Mesenchymal stem cell (in vitro differentiated cells and primary cell): ENCODE data around the gene CD2AP.

ENCODE experiments used
- DNase-seq: peaks from one replicate; pipeline ENCODE4 v3.0.0-alpha.2; 2013
- H2AFZ ChIP-seq: one replicate; pipeline ENCODE4 v1.6.1; 2013; ENCODE audit warnings: low read depth, mild to moderate bottlenecking, control low read depth, inconsistent platforms, low read length, moderate library complexity
- H2AK5ac ChIP-seq: 2 replicates; pipeline ENCODE4 v1.6.1; 2013; ENCODE audit warnings: low read length, moderate library complexity, mild to moderate bottlenecking, inconsistent platforms; ENCODE audit not compliant: severe bottlenecking
- H2BK120ac ChIP-seq: one replicate; pipeline ENCODE4 v1.6.1; 2013; ENCODE audit warnings: low read depth, mild to moderate bottlenecking, inconsistent platforms, low read length, moderate library complexity
- H2BK12ac ChIP-seq, 2 experiments: one replicate each; pipeline ENCODE4 v1.6.1; 2013; ENCODE audit warnings: inconsistent platforms in 2 of 2, low read length in 2 of 2, mild to moderate bottlenecking in 2 of 2, moderate library complexity in 2 of 2, control low read depth in 1 of 2
- H2BK15ac ChIP-seq: one replicate; pipeline ENCODE4 v1.6.1; 2013; ENCODE audit warnings: mild to moderate bottlenecking, low read depth, inconsistent platforms; ENCODE audit not compliant: poor library complexity, severe bottlenecking
- H2BK5ac ChIP-seq: 2 replicates; pipeline ENCODE4 v1.6.1; 2013; ENCODE audit warnings: low read depth, mild to moderate bottlenecking, low read length, control low read depth, inconsistent platforms; ENCODE audit not compliant: poor library complexity, severe bottlenecking
- H3K14ac ChIP-seq, 2 experiments: one replicate each; pipeline ENCODE4 v1.6.1; 2013; ENCODE audit warnings: inconsistent platforms in 2 of 2, low read length in 2 of 2, control low read depth in 1 of 2, mild to moderate bottlenecking in 1 of 2, moderate library complexity in 1 of 2
- H3K18ac ChIP-seq, 2 experiments: one replicate each; pipeline ENCODE4 v1.6.1; 2013; ENCODE audit warnings: inconsistent platforms in 2 of 2, low read length in 2 of 2, control low read depth in 1 of 2, low read depth in 1 of 2, mild to moderate bottlenecking in 1 of 2
- H3K23ac ChIP-seq, 2 experiments: one replicate each; pipeline ENCODE4 v1.6.1; 2013; ENCODE audit warnings: inconsistent platforms in 2 of 2, low read length in 2 of 2, mild to moderate bottlenecking in 2 of 2, moderate library complexity in 2 of 2, control low read depth in 1 of 2
- H3K27ac ChIP-seq: 2 replicates; pipeline ENCODE4 v1.5.1; 2013; ENCODE audit warnings: mild to moderate bottlenecking, moderate library complexity, low read length, control low read depth, inconsistent platforms; ENCODE audit not compliant: poor library complexity, severe bottlenecking
- H3K27me3 ChIP-seq, 2 experiments: 2 replicates each; pipeline versions ENCODE4 v1.6.1 to v1.7.0; 2013; ENCODE audit warnings: low read length in 2 of 2, mild to moderate bottlenecking in 2 of 2, moderate library complexity in 2 of 2, control low read depth in 1 of 2, inconsistent platforms in 1 of 2; ENCODE audit not compliant: control insufficient read depth in 1 of 2, insufficient read depth in 1 of 2
- H3K36me3 ChIP-seq, 2 experiments: 2 replicates each; pipeline versions ENCODE4 v1.6.1 to v1.7.0; 2013; ENCODE audit warnings: low read length in 2 of 2, control low read depth in 1 of 2, inconsistent platforms in 1 of 2, low read depth in 1 of 2, mild to moderate bottlenecking in 1 of 2; ENCODE audit not compliant: insufficient read depth in 2 of 2, control insufficient read depth in 1 of 2
- H3K4ac ChIP-seq, 2 experiments: one replicate each; pipeline ENCODE4 v1.6.1; 2013; ENCODE audit warnings: inconsistent platforms in 2 of 2, low read length in 2 of 2, mild to moderate bottlenecking in 2 of 2, moderate library complexity in 2 of 2, control low read depth in 1 of 2, low read depth in 1 of 2
- H3K4me1 ChIP-seq: 2 replicates; pipeline ENCODE4 v1.6.1; 2013; ENCODE audit warnings: low read depth, low read length, control low read depth; ENCODE audit not compliant: control insufficient read depth, insufficient read depth
- H3K4me2 ChIP-seq: 2 replicates; pipeline ENCODE4 v1.6.1; 2013; ENCODE audit warnings: low read length, mild to moderate bottlenecking, inconsistent platforms; ENCODE audit not compliant: poor library complexity, severe bottlenecking
- H3K4me3 ChIP-seq, 2 experiments: 2 replicates each; pipeline versions ENCODE4 v1.5.1 to v1.7.0; 2013; ENCODE audit warnings: low read length in 2 of 2, mild to moderate bottlenecking in 2 of 2, control low read depth in 1 of 2, low read depth in 1 of 2; ENCODE audit not compliant: insufficient read depth in 1 of 2
- H3K79me1 ChIP-seq: replicated peaks from 2 replicates; pipeline ENCODE4 v1.6.1; 2013; ENCODE audit warnings: mild to moderate bottlenecking, control low read depth, low read length, inconsistent platforms; ENCODE audit not compliant: poor library complexity, severe bottlenecking
- H3K9ac ChIP-seq: 2 replicates; pipeline ENCODE4 v1.7.0; 2013; ENCODE audit warnings: mild to moderate bottlenecking, low read length, moderate library complexity
- H3K9me3 ChIP-seq: 2 replicates; pipeline ENCODE4 v1.7.0; 2013; ENCODE audit warnings: mild to moderate bottlenecking, low read length; ENCODE audit not compliant: control insufficient read depth
- H4K8ac ChIP-seq: one replicate; pipeline ENCODE4 v1.6.1; 2013; ENCODE audit warnings: inconsistent platforms, mild to moderate bottlenecking, low read length, moderate library complexity
- H4K91ac ChIP-seq: one replicate; pipeline ENCODE4 v1.6.1; 2013; ENCODE audit warnings: mild to moderate bottlenecking, low read length, inconsistent platforms
- WGBS: methylation state at CpG from one replicate; pipeline ENCODE4 v1.1.7; 2013; ENCODE audit warnings: mixed read lengths; 5-methylcytosine and 5-hydroxymethylcytosine counted together

Gene CD2AP

GRCh38 chr6:47663462-47664216 is 186.1 kb downstream of the CD2AP start:
- peak overlapping the region in 1 of 2 experiments; percentile 24 for H3K18ac ChIP-seq
- no peak overlapping the region for H2AFZ ChIP-seq
- no peak overlapping the region for H4K8ac ChIP-seq
- H3K4me2 ChIP-seq = no peak overlapping the region
- no peak overlapping the region for H3K4me3 ChIP-seq
- H2BK15ac ChIP-seq = no peak overlapping the region
- peaks cover 0 to 11% of the 10 kb centered on the region in 2 experiments for H3K27me3 ChIP-seq
- no peak for DNase-seq
- no peaks in the 10 kb centered on the region for H3K79me1 ChIP-seq
- no peak overlapping the region for H2BK12ac ChIP-seq
- no peak overlapping the region for H3K4ac ChIP-seq
- no peaks in the 10 kb centered on the region for H3K36me3 ChIP-seq
- no peak overlapping the region for H2BK120ac ChIP-seq
- H3K27ac ChIP-seq = no peak overlapping the region
- H3K9me3 ChIP-seq = no peaks in the 10 kb centered on the region
- no peak overlapping the region for H2BK5ac ChIP-seq
- no peak overlapping the region for H3K9ac ChIP-seq
- H4K91ac ChIP-seq = no peak overlapping the region
- no peak overlapping the region for H3K23ac ChIP-seq
- H3K14ac ChIP-seq = peak overlapping the region in 1 of 2 experiments; percentile 41
- 90% methylated on average over 12 of the region's 13 CpGs for WGBS
- no peak overlapping the region for H2AK5ac ChIP-seq
- H3K4me1 ChIP-seq = peaks cover 1% of the 10 kb centered on the region

GRCh38 chr6:47665112-47665511 is 187.5 kb downstream of the CD2AP start:
- Histone ChIP-seq H2AFZ (no peak overlapping the region), H3K4ac (no peak overlapping the region), H4K8ac (no peak overlapping the region)

GRCh38 chr6:47669684-47670513 is 192.3 kb downstream of the CD2AP start:
- Histone ChIP-seq H3K27me3 (no peaks in the 10 kb centered on the region), H3K23ac (no peak overlapping the region), H2AFZ (no peak overlapping the region), H2BK15ac (no peak overlapping the region), H2BK120ac (no peak overlapping the region), H3K4ac (no peak overlapping the region), H3K79me1 (no peaks in the 10 kb centered on the region), H4K91ac (no peak overlapping the region), H3K9ac (peak overlapping the region; percentile 7), H3K4me3 (no peak overlapping the region), H3K14ac (no peak overlapping the region), H4K8ac (no peak overlapping the region), H3K27ac (peak overlapping the region; percentile 94), H3K18ac (no peak overlapping the region), H3K4me2 (peak overlapping the region; percentile 10), H2AK5ac (no peak overlapping the region), H3K4me1 (peaks cover 6% of the 10 kb centered on the region), H3K9me3 (no peaks in the 10 kb centered on the region), H2BK5ac (peak overlapping the region; percentile 53), H3K36me3 (no peaks in the 10 kb centered on the region), H2BK12ac (no peak overlapping the region)
- 2% methylated on average over 6 of the region's 6 CpGs for WGBS
- peak; percentile 94 for DNase-seq

More at GRCh38 chr6:47665112-47665511, 187.5 kb downstream of the CD2AP start:
- no peak overlapping the region for H4K91ac ChIP-seq
- H2BK120ac ChIP-seq = no peak overlapping the region
- no peak overlapping the region for H2AK5ac ChIP-seq
- H3K79me1 ChIP-seq = no peaks in the 10 kb centered on the region
- H2BK5ac ChIP-seq = no peak overlapping the region
- H3K23ac ChIP-seq = no peak overlapping the region
- no peak overlapping the region for H3K9ac ChIP-seq
- H2BK12ac ChIP-seq = no peak overlapping the region
- no peak overlapping the region for H3K4me2 ChIP-seq
- H3K18ac ChIP-seq = no peak overlapping the region
- no peak overlapping the region for H3K27ac ChIP-seq
- no peaks in the 10 kb centered on the region for H3K9me3 ChIP-seq
- H3K4me3 ChIP-seq = no peak overlapping the region
- H2BK15ac ChIP-seq = no peak overlapping the region
- no peak for DNase-seq
- H3K36me3 ChIP-seq = no peaks in the 10 kb centered on the region
- no peak overlapping the region for H3K14ac ChIP-seq
- peaks cover 0 to 11% of the 10 kb centered on the region in 2 experiments for H3K27me3 ChIP-seq
- WGBS = 55% methylated on average over 3 of the region's 3 CpGs
- peaks cover 3% of the 10 kb centered on the region for H3K4me1 ChIP-seq

GRCh38 chr6:47670851-47671250 is 193.3 kb downstream of the CD2AP start:
- Histone ChIP-seq H3K4ac (no peak overlapping the region), H3K27ac (peak overlapping the region; percentile 76), H2BK5ac (no peak overlapping the region), H2BK15ac (no peak overlapping the region), H3K23ac (no peak overlapping the region), H2AK5ac (no peak overlapping the region), H2BK12ac (no peak overlapping the region), H3K9me3 (no peaks in the 10 kb centered on the region), H3K18ac (no peak overlapping the region), H2AFZ (no peak overlapping the region), H3K4me1 (peaks cover 6% of the 10 kb centered on the region), H3K36me3 (no peaks in the 10 kb centered on the region), H4K8ac (no peak overlapping the region), H2BK120ac (no peak overlapping the region), H3K4me3 (no peak overlapping the region), H3K79me1 (no peaks in the 10 kb centered on the region), H3K14ac (no peak overlapping the region), H3K27me3 (no peaks in the 10 kb centered on the region), H3K9ac (no peak overlapping the region), H4K91ac (no peak overlapping the region), H3K4me2 (no peak overlapping the region)
- no peak for DNase-seq
- 10% methylated on average over 1 of the region's 3 CpGs for WGBS
